ENCODE results near the gene CDK9. TPM values are rescaled to one million over a fixed set of nuclear protein-coding genes. Genes with fewer than 3 reads are reported as not detected.
A peak's percentile ranks its signal among the peaks of the same experiment; 100 is the strongest.

Gene CDK9
- total RNA-seq (10 to 100 TPM; 35.6 to 60.3 (median 47.8) TPM), polyA plus RNA-seq (10 to 100 TPM; 26.2 to 30.4 TPM)
- long read RNA-seq, donor 1, transcript CDK9-201 (7 exons, 2,463 nt): major isoform, 32 of 39 reads
- long read RNA-seq, donor 1, partial matches to known transcripts: 2 of 39 reads
- long read RNA-seq, donor 1, other reads (novel, unspliced or antisense): 4 of 39 reads
- long read RNA-seq, donor 2, transcript CDK9-201 (7 exons, 2,463 nt): major isoform, 21 of 36 reads
- long read RNA-seq, donor 2, partial matches to known transcripts: 3 of 36 reads
- long read RNA-seq, donor 2, other reads (novel, unspliced or antisense): 9 of 36 reads
- long read RNA-seq, donor 3, transcript CDK9-201 (7 exons, 2,463 nt): major isoform, 36 of 42 reads
- long read RNA-seq, donor 3, partial matches to known transcripts: 2 of 42 reads
- long read RNA-seq, donor 3, other reads (novel, unspliced or antisense): 3 of 42 reads

- peak; percentile 92 to 97 (median 93) for DNase-seq
- ATAC-seq: peak; percentile 40 to 83 (median 78)
- intact Hi-C loops (cut with DNase I): loop anchor here (1.0 to 5.0 kb wide), 15 partner anchors 17 to 196 kb away; partner anchors contain the start of genes TOR2A (in 6 of the 10), ST6GALNAC4 (in 4 of the 10) and FPGS (in 1 of the 10)
- H3K36me3 ChIP-seq: peaks cover 8 to 47% (median 42%) of the 10 kb centered on the region in 9 donors
- H3K27ac ChIP-seq: peak within 1 kb of the TSS; percentile 88 to 100 (median 96)
- 0 to 1% (median 0%) methylated on average over 27 to 75 of the region's 75 CpGs for WGBS, 4 donors
- H3K4me1 ChIP-seq: peaks cover 0 to 79% (median 47%) of the 10 kb centered on the region in 12 donors
- H3K4me3 ChIP-seq: peak within 1 kb of the TSS; percentile 76 to 100 (median 98)
- no peak for TF ChIP-seq CTCF (IDR thresholded peaks at IDR 0.05)
- peak in 1 of 2 donors; percentile 83 for TF ChIP-seq POLR2A (IDR thresholded peaks at IDR 0.05)
- no peaks in the 10 kb centered on the region for H3K9me3 ChIP-seq
- no peaks in the 10 kb centered on the region for H3K27me3 ChIP-seq
These were observed at the start of gene CDK9 for GRCh38 chr9:127785933-127786772. Gene CDK9 (plus strand): TSS chr9:127786034. CDS start chr9:127786149, 115 bp downstream.

GRCh38 chr9:127738666-127739065 is 47.2 kb upstream of the CDK9 start:
- WGBS, 4 donors: 90 to 92% (median 90%) methylated on average over 13 of the region's 13 CpGs
- Histone ChIP-seq H3K27me3 (no peaks in the 10 kb centered on the region), H3K4me1 (peaks cover 0 to 47% (median 24%) of the 10 kb centered on the region in 12 donors), H3K27ac (no peak overlapping the region), H3K4me3 (no peak overlapping the region), H3K36me3 (peaks cover 0 to 60% (median 52%) of the 10 kb centered on the region in 9 donors), H3K9me3 (no peaks in the 10 kb centered on the region)
- no peak for DNase-seq
- TF ChIP-seq POLR2A (IDR thresholded peaks at IDR 0.05): no peak
- TF ChIP-seq CTCF (IDR thresholded peaks at IDR 0.05): no peak
- ATAC-seq: no peak
- intact Hi-C loops (cut with DNase I): loop anchor here in 6 of 10 donors (5.0 to 10.0 kb wide), 5 partner anchors 44 to 234 kb away; partner anchors contain the start of gene ST6GALNAC4 (in 1 of the 6)

GRCh38 chr9:127739614-127740330 is 46.1 kb upstream of the CDK9 start:
- Histone ChIP-seq H3K27me3 (no peaks in the 10 kb centered on the region), H3K4me1 (peaks cover 0 to 38% (median 15%) of the 10 kb centered on the region in 12 donors), H3K27ac (peak overlapping the region in 9 of 12 donors; percentile 30 to 70 (median 51)), H3K4me3 (no peak overlapping the region), H3K9me3 (no peaks in the 10 kb centered on the region), H3K36me3 (peaks cover 0 to 67% (median 59%) of the 10 kb centered on the region in 9 donors)
- intact Hi-C loops (cut with DNase I): loop anchor here in 6 of 10 donors (5.0 to 10.0 kb wide), 5 partner anchors 43 to 235 kb away; partner anchors contain the start of gene ST6GALNAC4 (in 1 of the 6)
- TF ChIP-seq POLR2A (IDR thresholded peaks at IDR 0.05) (no peak), CTCF (IDR thresholded peaks at IDR 0.05) (no peak)
- WGBS, 4 donors: 67 to 91% (median 83%) methylated on average over 10 to 19 of the region's 19 CpGs
- DNase-seq (peak in 1 of 5 donors; percentile 69), ATAC-seq (no peak)

All from heart left ventricle (tissue), 16 donors.